H1 (cell line): Measurements from ENCODE around the gene CACNB4. TPM values are rescaled to one million over a fixed set of nuclear protein-coding genes. Genes with fewer than 3 reads are reported as not detected.

Experiments
- CTCF ChIA-PET: fragments of 300-600 bp; sonication (Branson Sonifier 250); formaldehyde crosslinking; loops from one replicate; lab custom pipeline; 2021; ENCODE audit not compliant: partially characterized antibody; lab: Charles Lee
- POLR2A ChIA-PET: fragments of 300-600 bp; sonication (Branson Sonifier 250); formaldehyde crosslinking; loops from one replicate; lab custom pipeline; 2021; ENCODE audit warnings: inconsistent platforms; ENCODE audit not compliant: partially characterized antibody; lab: Charles Lee
- DNase-seq, 2 experiments: peaks; one replicate each; pipeline versions ENCODE4 v3.0.0 to v3.0.0-alpha.2; 2010 to 2022; ENCODE audit warnings: low spot score in 2 of 2, low read depth in 1 of 2, mixed read lengths in 1 of 2
- FAIRE-seq: peaks from 2 replicates; lab custom pipeline; 2011; peaks lifted over from hg19 to GRCh38; lab: Jason Lieb, UNC
- H2AFZ ChIP-seq: 2 replicates; pipeline ENCODE4 v1.8.1; 2012; ENCODE audit warnings: low read length, inconsistent platforms
- H2AK5ac ChIP-seq: 2 replicates; pipeline ENCODE4 v1.6.1; 2013; ENCODE audit warnings: low read depth, low read length
- H2BK120ac ChIP-seq: replicated peaks from 2 replicates; pipeline ENCODE3; 2013; ENCODE audit warnings: low read depth, low read length, inconsistent platforms
- H2BK12ac ChIP-seq: 2 replicates; pipeline ENCODE4 v1.6.1; 2013; ENCODE audit warnings: low read depth, low read length
- H2BK15ac ChIP-seq: 2 replicates; pipeline ENCODE4 v1.6.1; 2013; ENCODE audit warnings: low read length
- H2BK20ac ChIP-seq: 2 replicates; pipeline ENCODE4 v1.6.1; 2013; ENCODE audit warnings: low read length
- H2BK5ac ChIP-seq: 2 replicates; pipeline ENCODE4 v1.6.1; 2013; ENCODE audit warnings: low read depth, low read length
- H3K14ac ChIP-seq: 2 replicates; pipeline ENCODE4 v1.6.1; 2013; ENCODE audit warnings: inconsistent platforms; ENCODE audit not compliant: insufficient read length
- H3K18ac ChIP-seq: 2 replicates; pipeline ENCODE4 v1.6.1; 2013; ENCODE audit warnings: low read length; ENCODE audit errors: extremely low read depth
- H3K23ac ChIP-seq: 2 replicates; pipeline ENCODE4 v1.6.1; 2013; ENCODE audit warnings: inconsistent platforms; ENCODE audit not compliant: insufficient read length
- H3K23me2 ChIP-seq: 2 replicates; pipeline ENCODE4 v1.6.1; 2013; ENCODE audit warnings: low read depth, low read length
- H3K27ac ChIP-seq: 2 replicates; pipeline ENCODE4 v1.6.1; 2011; ENCODE audit warnings: low read depth, low read length, inconsistent platforms
- H3K27me3 ChIP-seq, 4 experiments: replicated peaks in 1 of 4; 1 replicate in 1 of 4; 2 replicates in 3 of 4; pipeline versions ENCODE4 v1.6.1 to v1.8.1; 2011 to 2013; ENCODE audit warnings: low read length in 3 of 4, mild to moderate bottlenecking in 3 of 4, inconsistent platforms in 2 of 4, mixed read lengths in 2 of 4, moderate library complexity in 1 of 4; ENCODE audit not compliant: control insufficient read depth in 3 of 4, insufficient read depth in 3 of 4; ENCODE audit errors: extremely low read depth in 1 of 4
- H3K36me3 ChIP-seq, 4 experiments: 2 replicates each; pipeline versions ENCODE4 v1.6.1 to v1.8.1; 2011 to 2013; ENCODE audit warnings: mild to moderate bottlenecking in 4 of 4, low read length in 3 of 4, moderate library complexity in 2 of 4, control low read depth in 1 of 4, inconsistent platforms in 1 of 4; ENCODE audit not compliant: insufficient read depth in 4 of 4, control insufficient read depth in 2 of 4
- H3K4ac ChIP-seq: replicated peaks from 2 replicates; pipeline ENCODE3; 2013; ENCODE audit warnings: low read length, low read depth, mixed read lengths, inconsistent platforms; ENCODE audit not compliant: insufficient read length
- H3K4me1 ChIP-seq, 4 experiments: replicated peaks in 1 of 4; 1 replicate in 1 of 4; 2 replicates in 3 of 4; pipeline versions ENCODE4 v1.6.1 to v1.8.1; 2011 to 2013; ENCODE audit warnings: low read length in 3 of 4, inconsistent platforms in 2 of 4, mixed read lengths in 1 of 4; ENCODE audit not compliant: insufficient read depth in 4 of 4, control insufficient read depth in 3 of 4
- H3K4me2 ChIP-seq, 2 experiments: 2 replicates each; pipeline versions ENCODE4 v1.6.1 to v1.8.1; 2011 to 2013; ENCODE audit warnings: low read depth in 2 of 2, low read length in 2 of 2, control low read depth in 1 of 2, inconsistent platforms in 1 of 2, mild to moderate bottlenecking in 1 of 2; ENCODE audit not compliant: insufficient read depth in 1 of 2
- H3K4me3 ChIP-seq, 4 experiments: fragments of 200-600, 300-600 bp in 1 of 4; sonication (generic), shearing (Covaris generic), sonication (Bioruptor Twin) in 1 of 4; 2 replicates each; pipeline versions ENCODE4 v1.5.1 to v1.8.1; 2011 to 2016; ENCODE audit warnings: low read length in 4 of 4, low read depth in 3 of 4, control low read depth in 2 of 4, inconsistent platforms in 2 of 4, mild to moderate bottlenecking in 2 of 4, mixed read lengths in 1 of 4, moderate library complexity in 1 of 4; ENCODE audit not compliant: insufficient read depth in 2 of 4; ENCODE audit errors: extremely low read depth in 1 of 4
- H3K56ac ChIP-seq: replicated peaks from 2 replicates; pipeline ENCODE3; 2013; ENCODE audit warnings: low read depth, mild to moderate bottlenecking, mixed read lengths, low read length, inconsistent platforms; ENCODE audit not compliant: insufficient read length
- H3K79me1 ChIP-seq: 2 replicates; pipeline ENCODE4 v1.6.1; 2013; ENCODE audit warnings: low read depth, low read length, control low read depth
- H3K79me2 ChIP-seq, 2 experiments: 2 replicates each; pipeline versions ENCODE4 v1.6.1 to v1.8.1; 2012 to 2013; ENCODE audit warnings: low read length in 2 of 2, mild to moderate bottlenecking in 2 of 2, inconsistent platforms in 1 of 2; ENCODE audit not compliant: insufficient read depth in 2 of 2, control insufficient read depth in 1 of 2
- H3K9ac ChIP-seq, 4 experiments: replicated peaks in 1 of 4; 1 replicate in 1 of 4; 2 replicates in 3 of 4; pipeline versions ENCODE4 v1.6.1 to v1.8.1; 2011 to 2013; ENCODE audit warnings: low read depth in 3 of 4, low read length in 3 of 4, control low read depth in 2 of 4, mild to moderate bottlenecking in 2 of 4, moderate library complexity in 2 of 4, inconsistent platforms in 1 of 4; ENCODE audit errors: extremely low read depth in 1 of 4
- H3K9me3 ChIP-seq, 2 experiments: 2 replicates each; pipeline versions ENCODE4 v1.6.1 to v1.8.1; 2012 to 2013; ENCODE audit warnings: mild to moderate bottlenecking in 2 of 2, moderate library complexity in 2 of 2, control low read depth in 1 of 2, inconsistent platforms in 1 of 2, low read depth in 1 of 2, low read length in 1 of 2, mixed read lengths in 1 of 2; ENCODE audit not compliant: insufficient read depth in 2 of 2
- H4K20me1 ChIP-seq, 2 experiments: replicated peaks in 1 of 2; 2 replicates each; pipeline versions ENCODE3 to v1.8.1; 2011 to 2013; ENCODE audit warnings: inconsistent platforms in 2 of 2, low read length in 2 of 2, mild to moderate bottlenecking in 1 of 2; ENCODE audit not compliant: insufficient read depth in 2 of 2, control insufficient read depth in 1 of 2
- H4K5ac ChIP-seq: 2 replicates; pipeline ENCODE4 v1.6.1; 2013; ENCODE audit warnings: low read length, low read depth, mixed read lengths, inconsistent platforms; ENCODE audit not compliant: insufficient read length
- H4K8ac ChIP-seq: 2 replicates; pipeline ENCODE4 v1.8.0; 2013; ENCODE audit warnings: mild to moderate bottlenecking, moderate library complexity, low read length, inconsistent platforms; ENCODE audit not compliant: insufficient read depth; ENCODE audit errors: extremely low read depth
- H4K91ac ChIP-seq: replicated peaks from 2 replicates; pipeline ENCODE3; 2013; ENCODE audit warnings: low read length, mixed read lengths, inconsistent platforms; ENCODE audit not compliant: insufficient read length
- ASH2L ChIP-seq: fragments of 200-600, 300-600 bp; sonication (generic); IDR thresholded peaks from one replicate; pipeline ENCODE4 v1.7.1; 2017; ENCODE audit warnings: low read length
- ATF3 ChIP-seq: IDR thresholded peaks from 2 replicates; pipeline ENCODE4 v1.6.1; 2011; ENCODE audit warnings: low read depth, mild to moderate bottlenecking, low read length; ENCODE audit not compliant: insufficient read depth
- EZH2 ChIP-seq: fragments of 200-600 bp; sonication (generic); IDR thresholded peaks from 2 replicates; pipeline ENCODE4 v1.7.1; 2012; ENCODE audit warnings: low read depth, mild to moderate bottlenecking, moderate library complexity, low read length, inconsistent platforms; ENCODE audit not compliant: severe bottlenecking
- FOSL1 ChIP-seq: IDR thresholded peaks from 2 replicates; pipeline ENCODE4 v1.6.1; 2011; ENCODE audit warnings: mild to moderate bottlenecking, low read depth, low read length, moderate library complexity; ENCODE audit not compliant: insufficient read depth
- HDAC2 ChIP-seq, 2 experiments: fragments of 300-600 bp in 1 of 2; sonication (generic) in 1 of 2; IDR thresholded peaks; 2 replicates each; pipeline ENCODE4 v1.6.1; 2011 to 2012; ENCODE audit warnings: low read depth in 2 of 2, low read length in 2 of 2, mild to moderate bottlenecking in 2 of 2, moderate library complexity in 2 of 2, borderline replicate concordance in 1 of 2, inconsistent platforms in 1 of 2
- HDAC6 ChIP-seq: IDR thresholded peaks from one replicate; pipeline ENCODE4 v1.7.1; 2012; ENCODE audit warnings: low read depth, mild to moderate bottlenecking, inconsistent platforms, low read length, moderate library complexity
- RNF2 ChIP-seq: fragments of 200-900, 300-1000 bp; sonication (generic); IDR thresholded peaks from 2 replicates; pipeline ENCODE4 v1.7.1; 2016; ENCODE audit warnings: borderline replicate concordance, low read depth, mild to moderate bottlenecking, antibody characterized with exemption, low read length; ENCODE audit not compliant: poor library complexity, severe bottlenecking; ENCODE audit errors: missing control alignments
- SP2 ChIP-seq: IDR thresholded peaks from 2 replicates; pipeline ENCODE4 v1.6.1; 2012; ENCODE audit warnings: mild to moderate bottlenecking, low read length, inconsistent platforms
- SP4 ChIP-seq: IDR thresholded peaks from 2 replicates; pipeline ENCODE4 v1.6.1; 2012; ENCODE audit warnings: low read length, inconsistent platforms
- TAF7 ChIP-seq: optimal IDR thresholded peaks from 2 replicates; pipeline ENCODE3; 2011; ENCODE audit warnings: low read depth, mild to moderate bottlenecking, inconsistent platforms, low read length, moderate library complexity, borderline replicate concordance
- TBP ChIP-seq: IDR thresholded peaks from 2 replicates; pipeline ENCODE4 v1.6.1; 2011; ENCODE audit warnings: low read depth, low read length, improper control_type of control experiment
- TEAD4 ChIP-seq: IDR thresholded peaks from 2 replicates; pipeline ENCODE4 v1.6.1; 2012; ENCODE audit warnings: low read depth, low read length, inconsistent platforms, mixed read lengths
- WGBS, 2 experiments: shearing (Covaris generic) in 1 of 2; methylation state at CpG; one replicate each; pipeline versions ENCODE4 v1.1.6 to v1.1.7; 2013 to 2015; ENCODE audit warnings: low lambda C conversion rate in 2 of 2, mixed read lengths in 2 of 2, inconsistent platforms in 1 of 2, low coverage in 1 of 2, missing lambda C conversion rate in 1 of 2; ENCODE audit not compliant: insufficient replicate concordance in 2 of 2, insufficient coverage in 1 of 2, insufficient read length in 1 of 2; ENCODE audit errors: extremely low coverage in 1 of 2, missing lambda C conversion rate in 1 of 2; 5-methylcytosine and 5-hydroxymethylcytosine counted together
- polyA plus RNA-seq, 7 experiments: library from polyadenylated mRNA; depleted of rRNA in 3 of 7; stranded (reverse) in 5 of 7; unstranded in 2 of 7; fragments of >200 nt in 5 of 7; fragments of 200-250 nt in 2 of 7; gene quantifications; 1 replicate in 5 of 7; 2 replicates in 1 of 7; 4 replicates in 1 of 7; pipeline versions ENCODE4 v1.2.1 to v1.2.3, GENCODE V29; 2011 to 2013; ENCODE audit warnings: missing spikeins in 2 of 7, mixed read lengths in 2 of 7
- total RNA-seq: library from RNA; stranded (reverse); fragmentation: NEBNext Ultra II Directional; extraction: Animal tissue kit (Norgen Biotek cat#: 25700); gene quantifications from 2 replicates; pipeline ENCODE4 v1.2.1, GENCODE V29; 2021

CACNB4 gene
- total and polyA plus RNA-seq, 2 of the 8 experiments (the other 6 are each of a cell fraction or from before 2014, with no cell fraction given) = 2.0 to 4.0 TPM

- Histone ChIP-seq H3K79me2 (no peaks in the 10 kb centered on the region), H3K18ac (no peak overlapping the region), H2BK12ac (no peak overlapping the region), H3K4me1 (peaks cover 0 to under 1% (median under 1%) of the 10 kb centered on the region in 4 experiments; a peak in 3 of 7 replicates), H3K23ac (no peak overlapping the region), H3K9me3 (no peaks in the 10 kb centered on the region), H3K23me2 (no peaks in the 10 kb centered on the region), H3K4me3 (no peak overlapping the region), H3K9ac (no peak overlapping the region), H3K56ac (no peak overlapping the region), H3K36me3 (no peaks in the 10 kb centered on the region), H3K4ac (no peak overlapping the region), H4K8ac (no peak overlapping the region), H3K27ac (no peak overlapping the region), H2BK120ac (no peak overlapping the region), H4K20me1 (no peaks in the 10 kb centered on the region), H2BK5ac (no peak overlapping the region), H4K91ac (no peak overlapping the region), H3K4me2 (no peak overlapping the region), H2AK5ac (no peak overlapping the region), H2BK15ac (no peak overlapping the region), H3K79me1 (no peaks in the 10 kb centered on the region), H3K14ac (no peak overlapping the region), H2AFZ (no peak overlapping the region), H2BK20ac (no peak overlapping the region), H4K5ac (no peak overlapping the region), H3K27me3 (no peaks in the 10 kb centered on the region)
- WGBS, 2 experiments = 84% methylated on average over 14 of the region's 14 CpGs; no CpG with 5 or more reads in 1 of the 2 experiments
- no peak for DNase-seq
- no peak for FAIRE-seq
- ChIA-PET POLR2A (no interaction called here), CTCF (interaction anchor here (1.0 to 1.8 kb wide), 5 partner anchors 46 to 73 kb away, joined by 3 to 5 read pairs (median 4); no protein-coding TSS in a partner anchor)
- no peak for TF ChIP-seq ATF3
- TF ChIP-seq TAF7 = no peak
- TF ChIP-seq EZH2 = no peak
- no peak for TF ChIP-seq HDAC2 (IDR thresholded peaks at IDR 0.05; ENCODE audit: borderline replicate concordance in 1 of 2, low read depth in 2 of 2, low read length in 2 of 2)
- no peak for TF ChIP-seq HDAC6
- no peak for TF ChIP-seq FOSL1
- TF ChIP-seq TEAD4 = no peak
- TF ChIP-seq SP4 = no peak
- TF ChIP-seq ASH2L = no peak
- TF ChIP-seq RNF2 = no peak
- TF ChIP-seq SP2 = no peak
- no peak for TF ChIP-seq TBP
These were observed 146.0 kb downstream of the CACNB4 start for GRCh38 chr2:151952691-151953456.
